DMS53 (cell line): ENCODE measurements around the gene SMS.

Experiments
- DNase-seq: peaks from one replicate; lab custom pipeline; 2025; lab: John Stamatoyannopoulos, UW

Gene SMS

GRCh38 chrX:22040184-22040583 is 99.7 kb downstream of the SMS start:
- DNase-seq: no peak

DNA sequence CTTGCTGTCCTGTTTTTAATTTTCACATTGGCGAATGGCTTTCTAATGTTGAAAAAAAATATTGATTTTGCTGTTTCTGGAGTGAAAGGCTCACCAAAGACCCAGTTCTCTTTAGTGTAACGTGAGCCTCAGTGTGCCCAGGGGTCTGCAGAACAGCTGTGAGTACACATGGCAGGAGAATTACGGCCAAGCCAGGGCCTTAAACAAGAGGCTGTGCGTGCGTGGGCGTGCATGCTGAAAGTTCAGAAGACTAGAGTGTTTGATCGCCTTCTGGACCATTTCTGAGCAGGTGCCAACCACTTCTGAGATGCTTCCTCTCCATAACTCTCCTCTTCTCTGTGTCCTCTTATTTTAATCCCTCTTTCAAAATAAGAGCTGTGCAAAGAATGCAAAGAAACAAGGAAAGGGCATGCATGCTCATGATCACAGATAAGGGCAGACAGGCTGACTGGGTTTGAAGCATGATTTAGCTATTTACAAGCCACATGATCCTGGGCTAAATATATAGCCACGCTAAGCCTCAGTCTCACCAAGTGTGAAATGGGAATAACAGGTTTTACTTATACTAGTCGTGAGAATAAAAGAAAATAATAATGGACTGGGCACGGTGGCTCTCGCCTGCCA is 101.5 kb downstream of the SMS start:
- no peak for DNase-seq

DNA sequence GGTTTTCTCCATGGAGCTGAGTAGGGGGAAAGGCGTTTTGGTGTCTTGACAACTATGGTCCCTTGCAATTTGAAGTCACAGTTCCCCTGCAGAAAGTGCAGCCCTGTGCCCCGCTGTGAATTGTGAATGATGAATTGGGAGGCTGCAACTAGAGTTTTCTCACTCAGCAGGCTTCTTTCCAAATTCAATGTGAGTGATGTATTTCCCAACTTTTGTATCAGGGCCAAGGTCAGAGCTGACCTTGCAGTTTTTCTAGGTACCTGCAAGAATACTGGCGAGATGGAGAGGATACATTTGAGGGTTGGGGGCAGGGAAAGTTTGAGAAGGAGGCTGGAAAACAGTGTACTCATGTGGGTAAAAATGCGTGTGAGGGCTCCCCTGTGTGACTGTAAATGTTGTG is 103.4 kb downstream of the SMS start:
- DNase-seq: no peak
